Neural cell (in vitro differentiated cells): ENCODE results near the gene KCTD17.

Source experiments
- CTCF ChIP-seq: fragments of 450-650 bp; IDR thresholded peaks from 2 replicates; pipeline ENCODE4 v1.5.1; 2014; ENCODE audit warnings: antibody characterized with exemption, mild to moderate bottlenecking, moderate library complexity; ENCODE audit not compliant: poor library complexity, severe bottlenecking
- EP300 ChIP-seq: fragments of 450-650 bp; conservative IDR thresholded peaks from 2 replicates; pipeline ENCODE4 v1.6.1; 2014; ENCODE audit warnings: antibody characterized with exemption, mild to moderate bottlenecking, moderate library complexity; ENCODE audit not compliant: poor library complexity, severe bottlenecking
- EZH2 ChIP-seq: fragments of 200-600, 300-800 bp; shearing (Covaris generic), sonication (generic); IDR thresholded peaks from 2 replicates; pipeline ENCODE4 v1.6.1; 2014; ENCODE audit warnings: antibody characterized with exemption, low read length, borderline replicate concordance, mild to moderate bottlenecking; ENCODE audit not compliant: insufficient read depth, poor library complexity, severe bottlenecking
- POLR2AphosphoS5 ChIP-seq: IDR thresholded peaks from 2 replicates; pipeline ENCODE4 v1.6.1; 2012
- REST ChIP-seq: IDR thresholded peaks from 2 replicates; pipeline ENCODE4 v1.6.1; 2012; ENCODE audit warnings: borderline replicate concordance
- SMC3 ChIP-seq: fragments of 450-650 bp; conservative IDR thresholded peaks from 2 replicates; pipeline ENCODE4 v1.6.1; 2014; ENCODE audit warnings: antibody characterized with exemption, mild to moderate bottlenecking, moderate library complexity; ENCODE audit not compliant: poor library complexity

- TF ChIP-seq CTCF (no peak), POLR2AphosphoS5 (no peak), EZH2 (no peak), EP300 (no peak), SMC3 (no peak), REST (no peak)
Measured at GRCh38 chr22:37002633-37003032, 48.9 kb upstream of the KCTD17 start.
